ENCODE measurements around the gene ARFGAP2. TPM values are rescaled to one million over a fixed set of nuclear protein-coding genes. Genes with fewer than 3 reads are reported as not detected.

ARFGAP2 gene
- total and polyA plus RNA-seq, 2 of the 8 experiments (the other 6 are each of a cell fraction or from before 2014, with no cell fraction given) = 50.2 to 64.0 TPM

- H4K91ac ChIP-seq (replicated peaks; ENCODE audit: insufficient read length, low read length) = no peak overlapping the region
- no peaks in the 10 kb centered on the region for H3K9me3 ChIP-seq (ENCODE audit: insufficient read depth in 2 of 2, low read depth in 1 of 2, low read length in 1 of 2)
- H3K4me2 ChIP-seq (ENCODE audit: insufficient read depth in 1 of 2, low read depth in 2 of 2, low read length in 2 of 2) = no peak overlapping the region
- no peaks in the 10 kb centered on the region; the same call in 1 of the 2 replicates for H3K23me2 ChIP-seq (ENCODE audit: low read depth, low read length)
- no peak overlapping the region for H2BK120ac ChIP-seq (replicated peaks; ENCODE audit: low read depth, low read length)
- H3K9ac ChIP-seq (replicated peaks in 1 of 4; ENCODE audit: extremely low read depth in 1 of 4, low read depth in 3 of 4, low read length in 3 of 4) = no peak overlapping the region
- H3K27me3 ChIP-seq (replicated peaks in 1 of 4; ENCODE audit: control insufficient read depth in 3 of 4, extremely low read depth in 1 of 4, insufficient read depth in 3 of 4, low read length in 3 of 4) = no peaks in the 10 kb centered on the region
- no peaks in the 10 kb centered on the region for H3K79me2 ChIP-seq (ENCODE audit: control insufficient read depth in 1 of 2, insufficient read depth in 2 of 2, low read length in 2 of 2)
- no peaks in the 10 kb centered on the region for H3K79me1 ChIP-seq (ENCODE audit: low read depth, low read length)
- DNase-seq (ENCODE audit: low read depth in 1 of 2, low spot score in 2 of 2) (no peak), FAIRE-seq (no peak)
- H2AFZ ChIP-seq (ENCODE audit: low read length) = no peak overlapping the region
- TF ChIP-seq KDM4A (IDR thresholded peaks at IDR 0.05; ENCODE audit: low read depth, low read length, severe bottlenecking) = no peak
- no peak for TF ChIP-seq BACH1 (IDR thresholded peaks at IDR 0.05; ENCODE audit: low read length)
- TF ChIP-seq FOSL1 (IDR thresholded peaks at IDR 0.05; ENCODE audit: insufficient read depth, low read depth, low read length) = no peak
- no peak for TF ChIP-seq SIRT6 (IDR thresholded peaks at IDR 0.05; ENCODE audit: low read length)
- TF ChIP-seq CHD1 (IDR thresholded peaks at IDR 0.05; ENCODE audit: low read depth, low read length) = no peak
- ChIA-PET CTCF (ENCODE audit: partially characterized antibody) (no interaction called here), POLR2A (ENCODE audit: partially characterized antibody) (no interaction called here)
- H3K23ac ChIP-seq (ENCODE audit: insufficient read length) = no peak overlapping the region
- H3K14ac ChIP-seq (ENCODE audit: insufficient read length) = no peak overlapping the region
- H3K56ac ChIP-seq (replicated peaks; ENCODE audit: insufficient read length, low read depth, low read length) = no peak overlapping the region
- no peak overlapping the region for H2BK5ac ChIP-seq (ENCODE audit: low read depth, low read length)
- no peak overlapping the region for H2BK12ac ChIP-seq (ENCODE audit: low read depth, low read length)
- no peak overlapping the region for H3K4ac ChIP-seq (replicated peaks; ENCODE audit: insufficient read length, low read depth, low read length)
- H3K18ac ChIP-seq (ENCODE audit: extremely low read depth, low read length) = no peak overlapping the region
- H2BK15ac ChIP-seq (ENCODE audit: low read length) = no peak overlapping the region
- peaks cover 0 to 2% (median 0%) of the 10 kb centered on the region in 4 experiments; a peak in 1 of 8 replicates for H3K36me3 ChIP-seq (ENCODE audit: control insufficient read depth in 2 of 4, insufficient read depth in 4 of 4, low read length in 3 of 4)
- no peak overlapping the region for H2AK5ac ChIP-seq (ENCODE audit: low read depth, low read length)
- H3K27ac ChIP-seq (ENCODE audit: low read depth, low read length) = no peak overlapping the region
- H4K8ac ChIP-seq (ENCODE audit: extremely low read depth, insufficient read depth, low read length) = no peak overlapping the region
- H4K5ac ChIP-seq (ENCODE audit: insufficient read length, low read depth, low read length) = no peak overlapping the region
- no peaks in the 10 kb centered on the region for H3K4me1 ChIP-seq (replicated peaks in 1 of 4; ENCODE audit: control insufficient read depth in 3 of 4, insufficient read depth in 4 of 4, low read length in 3 of 4)
- H3K4me3 ChIP-seq (ENCODE audit: extremely low read depth in 1 of 4, insufficient read depth in 2 of 4, low read depth in 3 of 4, low read length in 4 of 4) = no peak overlapping the region
- H2BK20ac ChIP-seq (ENCODE audit: low read length) = no peak overlapping the region
- H4K20me1 ChIP-seq (replicated peaks in 1 of 2; ENCODE audit: control insufficient read depth in 1 of 2, insufficient read depth in 2 of 2, low read length in 2 of 2) = no peaks in the 10 kb centered on the region
- WGBS, 2 experiments (ENCODE audit: extremely low coverage in 1 of 2, insufficient coverage in 1 of 2, insufficient read length in 1 of 2, insufficient replicate concordance in 2 of 2, low coverage in 1 of 2, low lambda C conversion rate in 2 of 2, missing lambda C conversion rate in 1 of 2) = 88% methylated on average over 3 of the region's 3 CpGs; no CpG with 5 or more reads in 1 of the 2 experiments
These were observed 39.8 kb downstream of the ARFGAP2 start for GRCh38 chr11:47136921-47137320.
